Stimulated activated CD8-positive, alpha-beta memory T cell treated with anti-CD3 and anti-CD28 coated beads, Interleukin-4, amount 100 ng/mL, for 1 hour (primary cell): ENCODE measurements around the gene SUSD3.
"Not testable (repeated sequence)": the region's sequence is repeated elsewhere in the genome, so short reads cannot be mapped to it uniquely, and the experiment has no call there.

Source experiments
- DNase-seq, 2 donors: peaks; one replicate each; pipeline ENCODE4 v3.0.0-alpha.2; 2020; ENCODE audit warnings: low read depth in 2 of 2, low spot score in 1 of 2

Gene SUSD3

GRCh38 chr9:93108291-93109041 lies 50.0 kb downstream of the SUSD3 start:
- DNase-seq, result no peak

GRCh38 chr9:93110311-93110855 lies 51.9 kb downstream of the SUSD3 start:
- DNase-seq, result no peak

GRCh38 chr9:93111001-93111370 lies 52.5 kb downstream of the SUSD3 start:
- no peak for DNase-seq

- no peak for DNase-seq
Measured at GRCh38 chr9:93111371-93112115, 53.0 kb downstream of the SUSD3 start.

GRCh38 chr9:93112116-93112863 lies 53.8 kb downstream of the SUSD3 start:
- no peak for DNase-seq

- no peak for DNase-seq
Measured at GRCh38 chr9:93112864-93113389, 54.4 kb downstream of the SUSD3 start.

GRCh38 chr9:93114169-93114983 lies 55.9 kb downstream of the SUSD3 start:
- no peak for DNase-seq

GRCh38 chr9:93114984-93115335 lies 56.5 kb downstream of the SUSD3 start:
- DNase-seq, result no peak

- DNase-seq, result no peak
Measured at GRCh38 chr9:93115486-93116071, 57.1 kb downstream of the SUSD3 start.

- DNase-seq, result no peak
Measured at GRCh38 chr9:93116072-93116961, 57.8 kb downstream of the SUSD3 start.

- DNase-seq, result not testable (repeated sequence)
Measured at GRCh38 chr9:93117521-93117920, 59.0 kb downstream of the SUSD3 start.

- DNase-seq, result no peak
Measured at GRCh38 chr9:93117924-93118862, 59.7 kb downstream of the SUSD3 start.

GRCh38 chr9:93118863-93119702 lies 60.6 kb downstream of the SUSD3 start:
- no peak for DNase-seq

- no peak for DNase-seq
Measured at GRCh38 chr9:93119703-93119952, 61.1 kb downstream of the SUSD3 start.

GRCh38 chr9:93119953-93120845 lies 61.7 kb downstream of the SUSD3 start:
- DNase-seq, result no peak

GRCh38 chr9:93120846-93121315 lies 62.4 kb downstream of the SUSD3 start:
- DNase-seq, result no peak
